NCI-H2196 (cell line): Measurements from ENCODE around the gene SNAP91.

Experiments used
- DNase-seq: peaks from one replicate; lab custom pipeline; 2025; ENCODE audit not compliant: unreplicated experiment; lab: John Stamatoyannopoulos, UW

Gene SNAP91

DNA sequence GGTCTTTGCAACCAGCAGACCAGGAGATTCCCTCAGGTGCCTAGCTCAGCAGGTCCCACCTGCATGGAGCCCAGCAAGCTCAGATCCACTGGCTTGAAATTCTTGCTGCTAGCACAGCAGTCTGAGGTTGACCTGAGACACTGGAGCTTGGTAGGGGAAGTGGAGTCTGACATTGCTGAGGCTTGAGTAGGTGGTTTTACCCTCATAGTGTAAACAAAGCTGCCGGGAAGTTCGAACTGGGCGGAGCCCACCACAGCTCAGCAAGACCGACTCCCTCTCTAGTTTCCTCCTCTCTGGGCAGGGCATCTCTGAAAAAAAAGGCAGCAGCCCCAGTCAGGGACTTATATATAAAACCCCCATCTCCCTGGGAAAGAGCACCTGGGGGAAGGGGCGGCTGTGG, 162.3 kb downstream of the SNAP91 start:
- DNase-seq: no peak

DNA sequence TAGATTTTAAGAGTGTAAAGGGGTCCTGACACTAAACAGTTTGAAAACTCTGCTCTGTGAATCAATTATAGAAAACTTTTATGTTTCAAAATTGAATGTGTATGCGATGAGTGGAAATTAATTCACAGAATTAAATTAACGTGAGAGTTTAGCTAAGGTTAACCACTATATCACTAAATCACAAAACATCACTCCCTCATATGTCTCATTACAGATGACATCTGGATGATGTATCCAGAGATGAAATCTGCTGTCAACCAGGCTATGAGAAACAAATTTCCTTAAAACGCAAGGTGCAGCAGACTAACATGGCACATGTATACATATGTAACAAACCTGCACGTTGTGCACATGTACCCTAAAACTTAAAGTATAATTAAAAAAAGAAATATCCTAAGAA, 169.2 kb downstream of the SNAP91 start:
- DNase-seq: no peak

DNA sequence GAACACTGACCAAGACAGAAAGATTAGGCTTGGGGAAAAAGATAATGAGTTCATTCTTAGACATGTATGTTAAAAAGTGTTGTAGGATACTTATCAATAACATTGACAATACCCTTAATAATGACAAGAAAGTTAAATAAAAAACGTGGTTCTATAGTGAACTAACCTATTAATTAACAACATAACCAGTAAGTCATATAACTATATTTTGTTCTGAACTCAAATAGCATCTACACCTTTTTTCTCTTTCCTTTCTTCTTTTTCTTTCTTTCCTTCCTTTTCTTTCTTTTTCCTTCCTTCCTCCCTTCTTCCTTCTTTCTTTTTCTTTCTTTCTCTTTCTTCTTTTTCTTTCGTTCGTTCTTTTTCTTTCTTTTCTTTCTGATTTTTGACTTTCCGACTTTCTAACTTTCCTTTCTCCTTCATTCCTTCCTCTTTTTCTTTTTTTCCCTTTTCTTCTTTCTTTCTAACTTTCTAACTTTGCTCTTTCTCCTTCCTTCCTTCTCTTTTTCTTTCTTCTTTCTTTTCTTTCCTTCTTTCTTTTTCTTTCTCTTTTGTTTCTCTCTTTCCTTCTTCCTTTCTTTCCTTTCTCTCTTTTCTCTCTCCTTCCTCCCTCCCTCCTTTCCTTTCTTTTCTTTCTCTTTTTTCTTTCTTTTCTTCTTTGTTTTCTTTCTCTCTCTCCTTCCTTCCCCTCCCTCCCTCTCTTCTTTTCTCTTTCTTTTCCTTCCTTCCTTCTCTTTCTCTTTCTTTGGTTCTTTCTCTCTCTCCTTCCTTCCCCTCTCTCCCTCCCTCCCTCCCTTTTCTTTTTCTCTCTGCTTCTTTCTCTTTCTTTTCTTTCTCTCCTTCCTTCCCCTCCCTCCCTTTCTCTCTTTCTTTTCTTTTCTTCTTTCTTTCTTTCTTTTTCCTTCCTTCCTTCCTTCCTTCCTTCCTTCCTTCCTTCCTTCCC, 172.0 kb downstream of the SNAP91 start:
- no peak for DNase-seq

DNA sequence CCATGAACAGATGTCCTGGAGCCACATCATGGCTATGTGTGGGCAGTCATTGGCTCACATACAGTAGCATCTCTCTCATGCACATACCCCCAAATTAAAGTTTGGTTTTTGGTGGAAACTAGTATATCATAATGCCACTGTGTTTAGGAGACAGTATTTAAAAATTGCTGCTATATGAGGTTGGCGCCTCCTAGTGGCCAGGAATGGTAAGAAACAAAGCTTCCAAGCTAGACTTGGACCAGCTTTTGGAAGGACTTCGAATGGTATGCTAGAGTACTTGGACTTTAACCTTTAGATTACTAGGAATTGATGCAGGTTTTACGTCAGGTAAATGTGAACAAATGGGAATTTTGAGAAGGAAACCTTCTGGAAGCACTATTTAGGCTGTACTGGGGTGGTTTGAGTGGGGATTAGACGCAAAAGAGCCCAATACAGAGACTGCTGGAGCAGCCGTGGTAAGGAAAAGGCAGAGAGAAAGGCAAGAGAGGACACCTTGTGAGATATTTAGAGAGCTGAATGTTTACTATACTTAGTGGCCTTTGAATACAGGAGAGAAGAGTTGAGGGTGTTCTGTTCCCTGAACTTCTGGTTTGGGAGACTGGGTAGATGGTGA, 172.8 kb downstream of the SNAP91 start:
- peak; percentile 12 for DNase-seq

DNA sequence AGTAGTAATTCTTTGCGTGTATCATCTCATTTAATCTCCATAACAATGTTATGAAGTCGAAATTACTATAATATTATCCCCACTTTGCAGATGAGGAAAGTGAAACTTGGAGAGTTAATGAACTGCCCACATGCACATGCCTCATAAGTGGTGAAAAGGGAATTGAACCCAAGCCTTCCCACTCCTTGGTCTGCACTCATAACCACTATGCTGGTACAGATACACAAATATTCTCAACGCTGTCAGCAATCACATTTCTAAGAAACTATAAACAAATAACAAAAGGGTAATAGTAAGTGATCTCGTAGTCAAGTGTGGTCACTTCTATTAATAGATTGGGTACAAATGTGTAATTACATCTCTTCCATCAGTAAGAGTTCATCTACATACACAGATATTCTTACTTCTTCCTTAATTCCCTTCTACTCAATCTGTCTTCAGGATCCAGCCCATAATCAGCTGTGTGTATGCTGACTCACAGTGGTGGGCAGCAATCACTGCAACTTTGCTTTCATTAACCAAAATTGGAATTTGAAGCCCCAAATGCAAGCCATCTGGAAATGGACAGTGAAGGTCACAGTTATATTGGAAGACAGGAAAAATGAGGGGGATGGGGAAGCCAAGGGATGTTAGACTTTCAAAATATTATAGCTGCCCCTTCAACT, 190.0 kb downstream of the SNAP91 start:
- no peak for DNase-seq

DNA sequence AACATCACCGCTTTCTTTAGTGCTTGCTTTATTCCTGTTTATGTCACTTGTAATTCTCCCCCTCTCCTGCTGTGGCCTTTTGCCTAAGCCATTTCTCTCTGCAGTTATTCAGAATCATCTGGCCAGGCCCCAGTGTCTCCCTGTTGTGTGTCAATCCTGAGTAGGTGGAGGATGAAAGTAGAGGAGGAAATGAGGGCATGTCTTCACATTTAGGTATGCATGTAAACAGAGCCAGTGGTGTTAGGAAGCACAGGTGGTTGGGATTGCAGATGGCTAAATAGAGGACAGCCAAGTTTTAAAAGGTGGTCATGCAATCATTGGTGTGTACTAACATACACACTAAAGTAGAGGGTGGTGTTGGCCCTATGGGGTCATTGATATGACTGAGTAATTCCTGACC, 191.4 kb downstream of the SNAP91 start:
- DNase-seq: no peak

DNA sequence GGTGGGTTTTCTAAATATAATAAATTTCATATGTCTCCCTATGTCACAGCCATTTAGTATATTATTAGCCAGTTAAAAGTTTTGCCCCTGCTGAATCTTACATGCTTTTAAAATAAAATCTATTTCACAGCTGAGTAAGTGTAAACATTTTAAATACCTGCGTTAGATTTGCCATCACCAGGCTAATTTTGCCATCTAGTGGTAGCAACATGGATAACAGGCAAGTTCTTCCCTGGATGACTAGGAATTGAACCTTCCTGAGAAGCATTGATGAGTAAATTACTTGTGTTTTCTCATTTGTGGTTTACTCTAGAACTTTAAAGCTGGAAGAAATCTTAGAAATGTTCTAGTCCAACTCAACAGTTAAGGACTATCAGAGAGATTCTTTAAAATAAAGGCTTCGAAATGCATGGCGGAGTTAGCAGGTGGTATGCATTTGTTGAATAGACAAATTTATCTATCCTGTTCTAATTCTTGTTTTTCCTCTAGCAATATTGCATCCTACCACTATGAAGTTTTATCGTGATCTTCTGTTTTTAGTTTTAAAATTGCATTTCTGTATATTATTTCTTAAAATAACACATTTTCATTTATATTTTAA, 193.9 kb downstream of the SNAP91 start:
- peak; percentile 56 for DNase-seq

DNA sequence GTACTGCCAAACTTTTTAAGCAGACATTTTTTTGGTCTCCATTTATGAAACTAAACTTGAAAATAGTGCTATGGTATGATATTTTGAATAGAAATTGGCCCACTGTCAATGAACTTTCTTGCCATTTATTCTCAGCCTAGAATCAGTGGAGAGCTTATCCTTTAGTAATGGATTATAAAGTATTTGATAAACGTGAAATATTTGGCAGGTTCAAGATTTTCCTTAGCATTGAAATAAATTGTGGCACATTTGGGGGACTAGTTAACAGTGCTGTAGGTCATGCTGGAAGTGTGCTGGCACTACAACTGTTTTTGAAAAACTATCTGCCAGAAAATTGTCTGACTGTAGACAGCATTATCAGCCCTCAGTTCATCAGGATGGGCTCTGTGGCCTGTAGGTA, 194.4 kb downstream of the SNAP91 start:
- no peak for DNase-seq

DNA sequence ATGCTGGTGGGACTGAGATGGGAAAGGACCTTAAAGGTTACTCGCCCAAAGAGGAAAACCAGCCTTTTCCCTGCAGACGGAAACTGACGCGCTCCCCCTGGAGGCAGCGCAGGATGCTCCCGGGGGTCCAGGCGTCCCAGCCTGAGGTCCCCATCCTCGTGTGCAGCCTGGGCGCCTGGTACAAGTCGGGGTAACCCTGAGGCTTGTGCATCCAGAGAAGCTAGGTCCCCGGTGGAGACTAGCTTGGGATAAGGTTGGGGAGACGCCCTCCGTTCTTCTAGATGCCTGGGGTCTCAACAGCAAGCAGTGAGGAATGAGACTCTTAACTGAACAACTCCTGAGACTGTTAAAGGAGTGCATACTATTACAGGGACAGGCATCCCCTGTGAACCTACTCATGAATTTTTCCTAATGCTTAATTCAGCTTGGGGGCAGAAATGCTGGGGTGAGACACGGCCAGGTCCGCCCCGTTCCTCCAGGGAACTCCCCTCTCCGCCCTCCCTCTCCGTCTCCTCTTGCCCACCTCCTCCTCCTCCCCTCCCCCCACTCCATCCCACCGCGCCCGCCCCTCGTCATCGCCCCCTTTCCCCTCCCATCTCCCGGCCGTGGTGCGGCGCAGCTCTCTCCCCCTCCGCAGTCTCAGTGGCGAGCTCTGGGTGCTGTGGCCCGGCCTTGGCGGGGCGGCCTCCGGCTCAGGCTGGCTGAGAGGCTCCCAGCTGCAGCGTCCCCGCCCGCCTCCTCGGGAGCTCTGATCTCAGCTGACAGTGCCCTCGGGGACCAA, 196.8 kb downstream of the SNAP91 start, which contains the start of gene PRSS35:
TSS of gene PRSS35 (plus strand) at position 634 of the 781 bp plus-strand sequence. CDS start 10,908 bp downstream, outside the sequence.
- DNase-seq: no peak

DNA sequence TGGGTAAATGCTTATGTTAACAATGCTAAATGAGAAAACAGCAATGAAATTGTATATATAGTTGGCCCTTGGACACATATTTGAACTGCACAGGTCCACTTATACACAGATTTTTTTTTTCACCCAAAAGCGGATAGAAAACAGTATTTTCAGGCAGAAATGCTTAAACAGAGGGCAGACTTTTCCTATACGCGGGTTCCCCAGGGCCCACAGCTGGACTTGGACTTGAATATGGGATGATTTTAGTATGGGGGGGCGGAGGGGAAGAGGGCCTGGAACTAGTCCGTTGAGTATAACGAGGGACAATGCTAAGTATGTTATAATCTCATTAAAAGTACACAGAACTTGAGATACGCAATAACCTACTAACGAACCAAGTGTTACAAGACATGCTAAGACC, 197.6 kb downstream of the SNAP91 start:
- no peak for DNase-seq

DNA sequence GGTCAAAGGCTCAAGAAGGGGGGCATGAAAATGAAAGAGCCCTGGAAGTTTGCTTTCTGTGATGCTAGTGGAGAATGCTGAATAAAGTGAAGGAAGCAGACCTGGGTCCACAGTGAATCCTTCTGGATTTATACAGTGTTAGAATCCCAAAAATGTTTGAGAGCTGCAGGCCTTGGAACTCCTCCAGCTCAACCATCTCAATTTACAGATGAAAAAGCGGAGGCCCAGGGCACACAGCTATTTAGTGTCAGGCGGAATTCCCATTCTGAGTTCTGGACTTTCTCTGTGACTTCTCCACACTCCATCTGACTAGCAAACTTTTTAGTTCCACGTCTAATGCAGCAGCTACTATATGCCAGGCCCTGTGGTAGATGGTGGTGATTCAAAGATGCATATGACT, 198.1 kb downstream of the SNAP91 start:
- DNase-seq: no peak

DNA sequence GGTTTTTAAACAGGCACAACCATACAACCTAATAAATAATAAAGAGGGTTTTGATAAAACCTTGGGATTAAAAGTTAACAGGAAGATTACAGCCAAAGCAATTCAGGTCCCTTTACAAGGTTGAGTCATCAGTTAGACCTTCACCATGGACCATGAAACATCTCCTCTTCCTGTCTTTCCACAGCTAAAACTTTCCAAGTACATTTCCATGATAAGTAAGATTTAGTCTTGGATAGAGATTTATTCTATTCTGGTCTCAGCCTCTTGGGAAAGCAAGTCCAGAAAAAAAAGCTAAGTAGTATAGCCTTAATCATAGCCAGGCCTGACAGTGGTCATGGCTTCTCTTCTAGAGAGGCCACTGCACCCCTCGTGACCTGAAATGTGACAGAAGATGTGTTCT, 199.5 kb downstream of the SNAP91 start:
- no peak for DNase-seq

DNA sequence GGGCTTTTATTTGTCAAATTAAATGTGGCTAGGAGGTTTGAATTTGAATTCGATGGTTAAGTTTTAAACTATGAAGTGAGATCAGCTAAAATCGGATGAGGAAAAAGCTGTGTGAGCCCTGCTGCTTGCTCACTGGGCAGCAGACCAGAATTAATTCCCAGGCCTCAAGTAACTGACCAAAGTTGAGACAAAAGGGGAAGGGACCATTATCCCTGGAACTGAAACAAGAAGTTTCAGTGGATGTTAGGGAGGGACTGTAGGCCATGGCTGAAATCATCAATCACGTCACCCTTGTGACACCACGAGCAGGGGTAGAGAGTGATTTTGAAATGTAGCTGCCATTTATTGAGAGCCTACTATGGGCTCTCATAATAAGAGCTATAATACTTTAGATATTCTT, 203.5 kb downstream of the SNAP91 start:
- no peak for DNase-seq
